Testis (tissue), 3 donors: ENCODE measurements around the gene TMEM167A. TPM values are rescaled to one million over a fixed set of nuclear protein-coding genes. Genes with fewer than 3 reads are reported as not detected.

ENCODE experiments used
- DNase-seq: peaks from one replicate; pipeline ENCODE4 v3.0.0-alpha.2; 2019
- H3K27ac ChIP-seq, 2 donors: fragments of 200-600 bp; sonication (generic); one replicate each; pipeline ENCODE4 v1.5.1; 2019
- H3K27me3 ChIP-seq: fragments of 200-600 bp; sonication (generic); one replicate; pipeline ENCODE4 v1.5.1; 2019
- H3K36me3 ChIP-seq: fragments of 200-600 bp; sonication (generic); one replicate; pipeline ENCODE4 v1.5.1; 2017; ENCODE audit warnings: low read depth; ENCODE audit errors: missing control alignments
- H3K4me1 ChIP-seq: fragments of 200-600 bp; sonication (generic); one replicate; pipeline ENCODE4 v1.5.1; 2019
- H3K4me3 ChIP-seq, 2 donors: fragments of 200-600 bp; sonication (generic); one replicate each; pipeline ENCODE4 v1.5.1; 2017 to 2019
- H3K9me3 ChIP-seq: fragments of 200-600 bp; sonication (generic); one replicate; pipeline ENCODE4 v1.5.1; 2017
- CTCF ChIP-seq, 3 experiments: fragments of 450-650 bp in 2 of 3; fragments of 200-600 bp in 1 of 3; sonication (generic) in 1 of 3; IDR thresholded peaks; one replicate each; pipeline ENCODE4 v1.5.1; 2016 to 2019; ENCODE audit warnings: antibody characterized with exemption in 3 of 3, mild to moderate bottlenecking in 2 of 3, moderate library complexity in 1 of 3
- POLR2A ChIP-seq: fragments of 450-650 bp; IDR thresholded peaks from one replicate; pipeline ENCODE4 v1.6.1; 2017; ENCODE audit warnings: antibody characterized with exemption, mild to moderate bottlenecking, moderate library complexity
- WGBS, 2 donors: methylation state at CpG; one replicate each; pipeline ENCODE4 v1.1.5; 2018; 5-methylcytosine and 5-hydroxymethylcytosine counted together
- intact Hi-C: fragments of 100-400 bp; cut with DNase I; formaldehyde crosslinking; loops from one replicate; pipeline ENCODE4 v1.15.1; 2023; ENCODE audit warnings: low total_unique reads
- polyA plus RNA-seq: library from polyadenylated mRNA; stranded (reverse); fragments of 350-450 nt; fragmentation: Illumina TruSeq; extraction: RNeasy Lipid Tissue Mini Kit (QIAGEN cat#74804); gene quantifications from one replicate; pipeline ENCODE4 v1.2.3, GENCODE V29; 2014; ENCODE audit warnings: low read depth, low replicate concordance; ENCODE audit not compliant: insufficient read depth
- total RNA-seq, 2 donors: library from RNA; depleted of rRNA; stranded (reverse); fragments of >200 nt; gene quantifications; one replicate each; pipeline ENCODE4 v1.2.3, GENCODE V29; 2016

TMEM167A gene
- total and polyA plus RNA-seq, 3 donors from 2014 or later = 34.7 to 47.7 (median 39.0) TPM

DNA sequence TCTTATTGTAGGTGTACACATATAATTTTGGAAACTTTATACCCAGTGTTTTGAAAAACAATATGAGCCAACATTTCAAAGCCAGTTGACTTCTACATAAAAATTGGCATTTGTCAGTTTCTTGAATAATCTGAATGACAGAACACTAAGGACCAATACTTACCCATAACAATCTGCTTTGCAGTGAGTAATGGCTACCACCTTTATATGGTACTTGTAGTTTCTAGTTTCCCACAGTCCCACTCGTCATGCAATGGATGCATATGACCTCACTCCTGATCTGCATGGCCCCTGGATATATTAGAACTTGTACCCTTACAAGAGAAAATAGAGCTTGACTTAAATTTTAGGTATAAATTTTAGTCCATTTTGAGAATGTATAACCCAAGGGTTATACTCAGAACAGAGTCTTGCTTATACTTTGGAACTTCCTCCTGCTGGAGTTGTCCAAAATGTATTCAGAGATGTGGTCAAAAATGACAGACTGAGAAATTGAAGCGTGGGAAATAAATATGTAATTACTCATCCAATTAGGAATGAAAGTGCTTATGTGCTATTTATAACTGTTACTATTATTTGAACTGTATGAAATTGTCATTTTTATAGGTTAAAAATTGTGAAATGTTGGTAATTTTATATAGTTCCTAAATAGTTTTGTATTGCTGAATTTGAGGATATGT lies 19.6 kb upstream of the TMEM167A start:
- 90 to 95% methylated on average over 2 of the region's 2 CpGs for WGBS, 2 donors
- Histone ChIP-seq H3K4me3 (no peak overlapping the region), H3K9me3 (no peaks in the 10 kb centered on the region), H3K4me1 (no peaks in the 10 kb centered on the region), H3K27me3 (no peaks in the 10 kb centered on the region), H3K27ac (no peak overlapping the region), H3K36me3 (no peaks in the 10 kb centered on the region)
- intact Hi-C loops = no loop called here
- no peak for TF ChIP-seq POLR2A
- no peak for TF ChIP-seq CTCF (IDR thresholded peaks at IDR 0.05)
- DNase-seq = no peak

DNA sequence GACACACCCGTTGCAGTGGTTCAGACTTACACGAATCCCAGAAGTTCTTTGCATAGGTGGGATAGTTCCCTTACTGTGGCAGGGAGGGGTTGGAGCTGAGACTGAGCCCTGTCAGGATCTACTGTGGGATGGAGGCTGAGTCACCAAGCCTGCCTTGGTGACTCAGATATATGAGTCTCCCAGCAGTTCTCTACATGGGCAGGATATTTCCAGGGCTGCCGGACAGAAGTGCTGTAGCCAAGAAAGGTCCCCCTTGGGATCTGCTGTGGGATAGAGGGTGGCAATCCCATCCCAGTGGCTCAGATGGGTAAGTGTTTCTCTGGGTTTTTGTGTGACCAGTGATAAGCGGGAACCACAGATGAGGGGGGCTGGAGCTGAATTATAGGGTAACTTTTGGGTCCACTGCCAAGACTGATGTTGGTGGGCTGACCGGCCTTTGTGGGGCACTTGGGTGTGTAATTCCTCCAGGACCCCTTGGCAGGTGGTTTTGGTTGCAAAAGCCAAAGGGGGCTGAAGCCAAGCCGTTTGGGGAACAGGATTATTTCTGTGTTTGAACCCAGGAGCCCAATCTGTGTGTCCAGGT lies 18.9 kb upstream of the TMEM167A start:
- H3K4me3 ChIP-seq = no peak overlapping the region
- WGBS, 2 donors = 86 to 95% methylated on average over 5 to 6 of the region's 6 CpGs
- DNase-seq = no peak
- H3K27me3 ChIP-seq = no peaks in the 10 kb centered on the region
- no peaks in the 10 kb centered on the region for H3K36me3 ChIP-seq
- intact Hi-C loops = no loop called here
- H3K27ac ChIP-seq = no peak overlapping the region
- H3K4me1 ChIP-seq = no peaks in the 10 kb centered on the region
- no peak for TF ChIP-seq POLR2A
- TF ChIP-seq CTCF (IDR thresholded peaks at IDR 0.05) = no peak
- no peaks in the 10 kb centered on the region for H3K9me3 ChIP-seq

DNA sequence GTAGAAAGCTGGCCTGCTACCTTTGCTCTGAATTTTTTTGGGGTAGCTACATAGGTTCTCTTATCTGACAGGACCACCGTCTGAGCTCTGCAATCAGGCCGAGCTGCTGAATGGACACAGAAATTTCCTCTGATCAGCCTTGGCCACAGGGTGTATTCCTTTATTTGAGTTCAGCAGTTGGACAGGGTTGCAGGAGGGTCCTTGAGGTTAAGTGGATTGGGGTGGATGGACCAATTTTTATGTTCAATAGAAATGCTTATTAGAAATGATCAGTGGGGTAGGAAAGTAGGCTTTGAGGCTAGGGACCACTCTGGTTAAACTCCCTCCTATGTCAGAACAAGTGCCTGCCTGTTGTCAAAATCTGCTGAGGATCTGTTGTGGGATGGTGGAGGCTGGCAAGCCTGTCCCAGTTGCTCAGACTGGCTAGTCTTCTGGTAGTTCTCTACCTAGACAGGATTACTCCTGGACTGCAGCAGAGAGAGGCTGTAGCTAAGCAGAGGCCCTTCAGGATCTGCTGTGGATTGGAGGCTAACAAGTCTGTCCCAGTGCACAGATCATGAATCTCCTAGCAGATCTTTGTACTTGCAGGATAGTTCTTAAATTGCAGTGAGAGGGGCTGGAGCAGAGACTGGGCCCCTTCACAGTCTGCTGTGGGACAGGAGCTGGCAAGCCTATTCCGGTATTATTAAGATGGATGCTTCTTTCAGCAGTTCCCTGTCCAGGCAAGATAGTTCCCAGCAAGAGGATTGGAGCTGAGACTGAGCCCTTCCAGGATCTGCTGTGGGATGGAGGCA lies 18.2 kb upstream of the TMEM167A start:
- WGBS, 2 donors = 94 to 96% methylated on average over 2 to 3 of the region's 3 CpGs
- no peak for DNase-seq
- Histone ChIP-seq H3K4me3 (no peak overlapping the region), H3K9me3 (no peaks in the 10 kb centered on the region), H3K27ac (no peak overlapping the region), H3K27me3 (no peaks in the 10 kb centered on the region), H3K36me3 (no peaks in the 10 kb centered on the region), H3K4me1 (no peaks in the 10 kb centered on the region)
- TF ChIP-seq POLR2A (no peak), CTCF (IDR thresholded peaks at IDR 0.05) (no peak)
- intact Hi-C loops = no loop called here

DNA sequence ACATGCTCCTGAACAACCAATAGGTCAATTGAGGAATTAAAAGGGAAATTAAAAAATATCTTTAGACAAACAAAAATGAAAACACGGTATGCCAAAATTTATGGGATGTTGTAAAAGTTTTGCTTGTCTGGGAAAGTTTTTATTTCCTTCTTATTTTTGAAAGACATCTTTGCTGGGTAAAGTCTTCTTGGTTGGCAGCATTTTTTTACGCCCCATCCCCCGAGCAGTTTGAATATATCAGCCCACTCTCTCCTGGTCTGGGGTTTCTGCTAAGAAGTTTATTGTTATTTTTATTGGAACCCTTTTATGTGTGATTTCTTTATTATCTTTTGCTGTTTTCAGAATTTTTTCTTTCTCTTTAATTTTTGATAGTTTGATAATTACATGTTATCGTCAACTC lies 16.5 kb upstream of the TMEM167A start:
- Histone ChIP-seq H3K4me1 (no peaks in the 10 kb centered on the region), H3K4me3 (no peak overlapping the region), H3K27me3 (no peaks in the 10 kb centered on the region), H3K36me3 (no peaks in the 10 kb centered on the region), H3K9me3 (no peaks in the 10 kb centered on the region), H3K27ac (no peak overlapping the region)
- TF ChIP-seq POLR2A = no peak
- no peak for TF ChIP-seq CTCF (IDR thresholded peaks at IDR 0.05)
- 96 to 97% methylated on average over 4 of the region's 4 CpGs for WGBS, 2 donors
- intact Hi-C loops = no loop called here
- DNase-seq = no peak
